Gastroesophageal sphincter (tissue), 3 donors: ENCODE measurements around the gene SLC16A9.

ENCODE experiments used
- EP300 ChIP-seq: sonication (generic); formaldehyde crosslinking; IDR thresholded peaks from one replicate; pipeline ENCODE4 v1.6.1; 2017; ENCODE audit warnings: antibody characterized with exemption, mild to moderate bottlenecking
- POLR2A ChIP-seq, 2 donors: fragments of 450-650 bp; IDR thresholded peaks; one replicate each; pipeline ENCODE4 v1.6.1; 2017; ENCODE audit warnings: antibody characterized with exemption in 2 of 2, mild to moderate bottlenecking in 2 of 2, moderate library complexity in 1 of 2
- POLR2AphosphoS5 ChIP-seq: sonication (generic); formaldehyde crosslinking; IDR thresholded peaks from one replicate; pipeline ENCODE4 v1.6.1; 2017; ENCODE audit warnings: antibody characterized with exemption
- TF ChIP-seq, protein P1 (sequence below), 4 experiments: fragments of 200-600 bp in 2 of 4; fragments of 450-650 bp in 2 of 4; sonication (generic) in 1 of 4; IDR thresholded peaks; one replicate each; pipeline ENCODE4 v1.5.1; 2017 to 2019; ENCODE audit warnings: antibody characterized with exemption in 4 of 4, mild to moderate bottlenecking in 2 of 4, moderate library complexity in 2 of 4

DNA sequence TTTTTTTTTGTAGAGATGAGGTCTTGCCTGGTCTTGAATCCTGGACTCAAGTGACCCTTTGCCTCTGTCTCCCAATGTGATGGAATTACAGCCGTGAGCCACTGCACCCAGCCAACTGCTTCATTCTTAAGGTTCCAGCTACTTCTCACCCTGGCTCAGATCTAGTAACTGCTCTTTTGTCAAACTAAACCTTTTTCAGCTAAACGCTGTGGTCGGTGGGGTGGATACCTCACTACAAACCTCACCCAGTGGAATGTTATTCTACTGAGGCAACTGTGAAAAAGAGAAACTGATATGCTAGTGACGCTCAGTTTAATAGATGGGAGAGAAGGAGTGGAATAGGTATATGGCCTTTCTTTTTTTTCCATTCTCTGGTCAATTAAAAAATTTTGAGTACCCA is 45.3 kb upstream of the SLC16A9 start:
- TF ChIP-seq, protein P1, sequence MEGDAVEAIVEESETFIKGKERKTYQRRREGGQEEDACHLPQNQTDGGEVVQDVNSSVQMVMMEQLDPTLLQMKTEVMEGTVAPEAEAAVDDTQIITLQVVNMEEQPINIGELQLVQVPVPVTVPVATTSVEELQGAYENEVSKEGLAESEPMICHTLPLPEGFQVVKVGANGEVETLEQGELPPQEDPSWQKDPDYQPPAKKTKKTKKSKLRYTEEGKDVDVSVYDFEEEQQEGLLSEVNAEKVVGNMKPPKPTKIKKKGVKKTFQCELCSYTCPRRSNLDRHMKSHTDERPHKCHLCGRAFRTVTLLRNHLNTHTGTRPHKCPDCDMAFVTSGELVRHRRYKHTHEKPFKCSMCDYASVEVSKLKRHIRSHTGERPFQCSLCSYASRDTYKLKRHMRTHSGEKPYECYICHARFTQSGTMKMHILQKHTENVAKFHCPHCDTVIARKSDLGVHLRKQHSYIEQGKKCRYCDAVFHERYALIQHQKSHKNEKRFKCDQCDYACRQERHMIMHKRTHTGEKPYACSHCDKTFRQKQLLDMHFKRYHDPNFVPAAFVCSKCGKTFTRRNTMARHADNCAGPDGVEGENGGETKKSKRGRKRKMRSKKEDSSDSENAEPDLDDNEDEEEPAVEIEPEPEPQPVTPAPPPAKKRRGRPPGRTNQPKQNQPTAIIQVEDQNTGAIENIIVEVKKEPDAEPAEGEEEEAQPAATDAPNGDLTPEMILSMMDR (IDR thresholded peaks at IDR 0.05): no peak
- TF ChIP-seq EP300 (no peak), POLR2AphosphoS5 (no peak), POLR2A (IDR thresholded peaks at IDR 0.05) (no peak)
